ENCODE data around the gene GBF1. TPM values are rescaled to one million over a fixed set of nuclear protein-coding genes. Genes with fewer than 3 reads are reported as not detected.

GBF1 gene
- total and polyA plus RNA-seq, 10 of the 15 experiments (the other 5 are each of a cell fraction or from before 2014, with no cell fraction given) = 0.82 to 42.0 (median 21.8) TPM

- BruUV-seq (replicated peaks) = no TSS peak
- FAIRE-seq = no peak
- H3K36me3 ChIP-seq (ENCODE audit: control insufficient read depth in 2 of 2, insufficient read depth in 2 of 2, low read length in 1 of 2) = no peaks in the 10 kb centered on the region
- TF ChIP-seq ZBTB40 (IDR thresholded peaks at IDR 0.05; ENCODE audit: borderline replicate concordance) = no peak
- no peak for TF ChIP-seq PRDM15 (CRISPR knock-in tag; IDR thresholded peaks at IDR 0.05)
- no peak for TF ChIP-seq GABPA (IDR thresholded peaks at IDR 0.05; ENCODE audit: low read depth)
- no peak for TF ChIP-seq SREBF2 (IDR thresholded peaks at IDR 0.05; ENCODE audit: low read length)
- peak; percentile 91; the same call in 1 of the 2 replicates for TF ChIP-seq TCF12 (IDR thresholded peaks at IDR 0.05; ENCODE audit: low read depth, low read length)
- no peak for TF ChIP-seq ZNF274 (IDR thresholded peaks at IDR 0.05; ENCODE audit: insufficient read depth, insufficient read length)
- TF ChIP-seq TBL1XR1 (IDR thresholded peaks at IDR 0.05; ENCODE audit: low read depth, low read length) = no peak
- TF ChIP-seq REST (IDR thresholded peaks at IDR 0.05; ENCODE audit: low read depth, low read length) = no peak
- peak; percentile 45; the same call in 1 of the 2 replicates for TF ChIP-seq EED (IDR thresholded peaks at IDR 0.05; ENCODE audit: low read depth)
- TF ChIP-seq CBX3 (IDR thresholded peaks at IDR 0.05; ENCODE audit: borderline replicate concordance, low read depth) = no peak
- TF ChIP-seq BACH1 (IDR thresholded peaks at IDR 0.05; ENCODE audit: borderline replicate concordance) = no peak
- TF ChIP-seq ZNF622 (IDR thresholded peaks at IDR 0.05) = no peak
- no peak for TF ChIP-seq KLF5 (IDR thresholded peaks at IDR 0.05; ENCODE audit: partially characterized antibody)
- no peak for TF ChIP-seq PAX8 (IDR thresholded peaks at IDR 0.05)
- TF ChIP-seq BRCA1 (IDR thresholded peaks at IDR 0.05; ENCODE audit: low read depth, low read length) = no peak
- TF ChIP-seq SMC3 (IDR thresholded peaks at IDR 0.05; ENCODE audit: borderline replicate concordance, low read length) = no peak
Observed at GRCh38 chr10:102196893-102197292, 48.4 kb upstream of the GBF1 start.

More at GRCh38 chr10:102196893-102197292, 48.4 kb upstream of the GBF1 start:
- H3K27me3 ChIP-seq (replicated peaks in 1 of 2; ENCODE audit: control insufficient read depth in 2 of 2, insufficient read depth in 2 of 2, low read length in 1 of 2) = no peaks in the 10 kb centered on the region
- in situ Hi-C loops (cut with MboI) = no loop called here
- H3K9ac ChIP-seq (ENCODE audit: control insufficient read depth, insufficient read depth, low read length) = no peak overlapping the region
- no peak overlapping the region for H2AFZ ChIP-seq (ENCODE audit: control insufficient read depth, low read depth, low read length)
- H3K27ac ChIP-seq (ENCODE audit: control insufficient read depth, insufficient read depth) = no peak overlapping the region
- intact Hi-C loops (cut with micrococcal nuclease; ENCODE audit: unreplicated experiment) = no loop called here
- no peak overlapping the region for H3K4me2 ChIP-seq (ENCODE audit: control insufficient read depth, insufficient read depth)
- ChIA-PET RAD21 (ENCODE audit: unreplicated experiment) (no interaction called here), SMC1A (ENCODE audit: uncharacterized antibody, unreplicated experiment) (no interaction called here), POLR2A (no interaction called here), CTCF (no interaction called here)
- H4K20me1 ChIP-seq (ENCODE audit: control insufficient read depth, insufficient read depth) = no peaks in the 10 kb centered on the region
- no peak overlapping the region for H3K4me3 ChIP-seq
- peaks cover 2% of the 10 kb centered on the region; the same call in 1 of the 3 replicates for H3K9me3 ChIP-seq (replicated peaks; ENCODE audit: control insufficient read depth, insufficient read depth, low read length)
- WGBS (ENCODE audit: insufficient coverage, insufficient replicate concordance, low lambda C conversion rate, missing lambda C conversion rate) = 0% methylated on average over 2 of the region's 2 CpGs
- no peaks in the 10 kb centered on the region for H3K79me2 ChIP-seq (ENCODE audit: control insufficient read depth, insufficient read depth, low read length)
- ATAC-seq (peak; percentile 85), DNase-seq (ENCODE audit: low read depth, low spot score) (no peak)
- no peaks in the 10 kb centered on the region for H3K4me1 ChIP-seq (ENCODE audit: control insufficient read depth, insufficient read depth, low read length)

Measured in GM12878 (cell line).